ENCODE data around the gene PRDM15. TPM values are rescaled to one million over a fixed set of nuclear protein-coding genes. Genes with fewer than 3 reads are reported as not detected.

PRDM15 gene
- total and polyA plus RNA-seq, 2 experiments from 2014 or later: 3.0 to 10.6 TPM

DNA sequence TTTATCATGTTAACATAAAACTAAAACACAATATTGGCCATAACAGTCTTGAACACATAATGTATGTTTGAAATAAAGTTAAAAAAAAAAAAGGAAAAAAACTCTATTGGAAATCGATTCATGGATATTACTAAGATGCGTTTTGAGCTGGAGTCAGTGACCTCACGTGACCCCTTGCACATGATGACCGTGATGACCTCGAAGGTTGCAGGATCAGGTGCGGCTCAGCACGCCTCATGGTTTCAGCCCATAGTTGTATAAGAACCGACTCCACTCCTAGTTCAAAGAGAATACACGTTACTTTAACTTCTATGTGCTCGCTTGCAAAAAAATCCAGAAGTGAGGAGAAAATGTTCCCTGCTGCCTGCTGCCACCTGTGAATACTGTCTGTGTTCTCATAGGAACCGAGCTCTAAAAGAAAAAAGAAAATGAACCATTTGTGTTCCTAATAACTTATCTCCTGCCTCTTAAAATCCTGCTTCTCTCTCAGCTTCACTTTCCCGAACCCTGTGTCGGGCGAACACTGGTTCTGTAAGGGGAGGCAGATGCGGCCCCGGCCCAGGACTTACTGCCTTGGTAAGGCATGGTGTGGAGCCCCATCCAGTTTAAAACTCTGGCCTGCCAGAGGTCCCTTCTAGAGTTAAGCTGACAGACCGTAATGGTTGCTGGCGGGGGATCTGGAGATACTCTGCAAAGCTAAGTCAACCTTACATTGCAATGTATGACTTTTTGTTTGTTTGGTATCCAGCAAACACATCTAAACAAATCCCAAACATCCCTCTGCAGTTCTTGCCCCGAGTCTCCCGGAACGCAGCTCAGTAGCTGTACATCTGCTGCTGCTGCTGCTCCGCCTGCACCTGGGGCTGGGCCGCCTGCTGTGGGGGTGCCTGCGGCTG, 78.5 kb downstream of the PRDM15 start (continued):
- TF ChIP-seq, protein P1, sequence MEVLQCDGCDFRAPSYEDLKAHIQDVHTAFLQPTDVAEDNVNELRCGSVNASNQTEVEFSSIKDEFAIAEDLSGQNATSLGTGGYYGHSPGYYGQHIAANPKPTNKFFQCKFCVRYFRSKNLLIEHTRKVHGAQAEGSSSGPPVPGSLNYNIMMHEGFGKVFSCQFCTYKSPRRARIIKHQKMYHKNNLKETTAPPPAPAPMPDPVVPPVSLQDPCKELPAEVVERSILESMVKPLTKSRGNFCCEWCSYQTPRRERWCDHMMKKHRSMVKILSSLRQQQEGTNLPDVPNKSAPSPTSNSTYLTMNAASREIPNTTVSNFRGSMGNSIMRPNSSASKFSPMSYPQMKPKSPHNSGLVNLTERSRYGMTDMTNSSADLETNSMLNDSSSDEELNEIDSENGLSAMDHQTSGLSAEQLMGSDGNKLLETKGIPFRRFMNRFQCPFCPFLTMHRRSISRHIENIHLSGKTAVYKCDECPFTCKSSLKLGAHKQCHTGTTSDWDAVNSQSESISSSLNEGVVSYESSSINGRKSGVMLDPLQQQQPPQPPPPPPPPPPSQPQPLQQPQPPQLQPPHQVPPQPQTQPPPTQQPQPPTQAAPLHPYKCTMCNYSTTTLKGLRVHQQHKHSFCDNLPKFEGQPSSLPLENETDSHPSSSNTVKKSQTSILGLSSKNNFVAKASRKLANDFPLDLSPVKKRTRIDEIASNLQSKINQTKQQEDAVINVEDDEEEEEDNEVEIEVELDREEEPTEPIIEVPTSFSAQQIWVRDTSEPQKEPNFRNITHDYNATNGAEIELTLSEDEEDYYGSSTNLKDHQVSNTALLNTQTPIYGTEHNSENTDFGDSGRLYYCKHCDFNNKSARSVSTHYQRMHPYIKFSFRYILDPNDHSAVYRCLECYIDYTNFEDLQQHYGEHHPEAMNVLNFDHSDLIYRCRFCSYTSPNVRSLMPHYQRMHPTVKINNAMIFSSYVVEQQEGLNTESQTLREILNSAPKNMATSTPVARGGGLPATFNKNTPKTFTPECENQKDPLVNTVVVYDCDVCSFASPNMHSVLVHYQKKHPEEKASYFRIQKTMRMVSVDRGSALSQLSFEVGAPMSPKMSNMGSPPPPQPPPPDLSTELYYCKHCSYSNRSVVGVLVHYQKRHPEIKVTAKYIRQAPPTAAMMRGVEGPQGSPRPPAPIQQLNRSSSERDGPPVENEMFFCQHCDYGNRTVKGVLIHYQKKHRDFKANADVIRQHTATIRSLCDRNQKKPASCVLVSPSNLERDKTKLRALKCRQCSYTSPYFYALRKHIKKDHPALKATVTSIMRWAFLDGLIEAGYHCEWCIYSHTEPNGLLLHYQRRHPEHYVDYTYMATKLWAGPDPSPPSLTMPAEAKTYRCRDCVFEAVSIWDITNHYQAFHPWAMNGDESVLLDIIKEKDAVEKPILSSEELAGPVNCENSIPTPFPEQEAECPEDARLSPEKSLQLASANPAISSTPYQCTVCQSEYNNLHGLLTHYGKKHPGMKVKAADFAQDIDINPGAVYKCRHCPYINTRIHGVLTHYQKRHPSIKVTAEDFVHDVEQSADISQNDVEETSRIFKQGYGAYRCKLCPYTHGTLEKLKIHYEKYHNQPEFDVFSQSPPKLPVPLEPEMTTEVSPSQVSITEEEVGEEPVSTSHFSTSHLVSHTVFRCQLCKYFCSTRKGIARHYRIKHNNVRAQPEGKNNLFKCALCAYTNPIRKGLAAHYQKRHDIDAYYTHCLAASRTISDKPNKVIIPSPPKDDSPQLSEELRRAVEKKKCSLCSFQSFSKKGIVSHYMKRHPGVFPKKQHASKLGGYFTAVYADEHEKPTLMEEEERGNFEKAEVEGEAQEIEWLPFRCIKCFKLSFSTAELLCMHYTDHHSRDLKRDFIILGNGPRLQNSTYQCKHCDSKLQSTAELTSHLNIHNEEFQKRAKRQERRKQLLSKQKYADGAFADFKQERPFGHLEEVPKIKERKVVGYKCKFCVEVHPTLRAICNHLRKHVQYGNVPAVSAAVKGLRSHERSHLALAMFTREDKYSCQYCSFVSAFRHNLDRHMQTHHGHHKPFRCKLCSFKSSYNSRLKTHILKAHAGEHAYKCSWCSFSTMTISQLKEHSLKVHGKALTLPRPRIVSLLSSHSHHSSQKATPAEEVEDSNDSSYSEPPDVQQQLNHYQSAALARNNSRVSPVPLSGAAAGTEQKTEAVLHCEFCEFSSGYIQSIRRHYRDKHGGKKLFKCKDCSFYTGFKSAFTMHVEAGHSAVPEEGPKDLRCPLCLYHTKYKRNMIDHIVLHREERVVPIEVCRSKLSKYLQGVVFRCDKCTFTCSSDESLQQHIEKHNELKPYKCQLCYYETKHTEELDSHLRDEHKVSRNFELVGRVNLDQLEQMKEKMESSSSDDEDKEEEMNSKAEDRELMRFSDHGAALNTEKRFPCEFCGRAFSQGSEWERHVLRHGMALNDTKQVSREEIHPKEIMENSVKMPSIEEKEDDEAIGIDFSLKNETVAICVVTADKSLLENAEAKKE (CRISPR knock-in tag; IDR thresholded peaks at IDR 0.05): no peak
- TF ChIP-seq POLR2AphosphoS5 (IDR thresholded peaks at IDR 0.05; ENCODE audit: low read depth): no peak
- no peak for TF ChIP-seq CREB1 (CRISPR knock-in tag; IDR thresholded peaks at IDR 0.05; ENCODE audit: low read depth)

DNA sequence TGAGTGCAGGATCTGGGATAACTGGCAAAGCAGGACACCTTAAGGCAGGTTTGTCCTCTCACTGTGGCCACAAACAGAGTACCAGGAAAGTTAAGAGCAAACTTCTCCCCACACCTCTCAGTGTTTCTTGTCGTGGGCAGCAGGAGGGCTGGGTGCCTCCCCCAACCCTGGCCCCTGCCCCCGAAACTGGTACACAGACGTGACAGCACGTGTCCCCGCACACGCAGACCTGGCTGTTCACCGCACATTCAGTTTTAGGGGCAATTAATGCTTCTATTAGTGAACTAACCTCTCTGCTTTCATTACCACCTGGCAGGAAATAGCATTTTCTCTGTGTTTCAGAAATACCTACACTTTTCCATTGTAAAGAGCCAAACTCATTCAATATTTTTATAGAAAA, 79.4 kb downstream of the PRDM15 start:
- Mint-ChIP-seq H3K27ac (no peak overlapping the region), H3K27me3 (ENCODE audit: insufficient read depth, low read depth, poor library complexity) (peaks cover 8% of the 10 kb centered on the region), H3K9me3 (no peaks in the 10 kb centered on the region; the same call in 2 of the 3 replicates), H3K4me1 (peaks cover 13% of the 10 kb centered on the region; the same call in 2 of the 3 replicates), H3K4me3 (no peak overlapping the region), H3K36me3 (ENCODE audit: low read depth) (peaks cover 24% of the 10 kb centered on the region)
- no peaks in the 10 kb centered on the region for H4K20me1 ChIP-seq (replicated peaks; ENCODE audit: insufficient read depth)
- H3K9me2 ChIP-seq (ENCODE audit: insufficient read depth): no peaks in the 10 kb centered on the region
- H3F3A ChIP-seq (replicated peaks; ENCODE audit: low read depth): no peaks in the 10 kb centered on the region
- DNase-seq (ENCODE audit: low spot score) (no peak), ATAC-seq (no peak)
- no peak overlapping the region for H3K4me3 ChIP-seq
- H3K27ac ChIP-seq (ENCODE audit: low read depth): no peak overlapping the region
- H3K36me3 ChIP-seq (ENCODE audit: insufficient read depth): no peaks in the 10 kb centered on the region
- H3K4me1 ChIP-seq (ENCODE audit: insufficient read depth): peaks cover 7% of the 10 kb centered on the region; the same call in 1 of the 2 replicates
- H3K27me3 ChIP-seq (ENCODE audit: insufficient read depth): no peaks in the 10 kb centered on the region
- H2AFZ ChIP-seq: no peak overlapping the region
- no peaks in the 10 kb centered on the region for H3K79me2 ChIP-seq (replicated peaks; ENCODE audit: insufficient read depth)
- H3K4me2 ChIP-seq: no peak overlapping the region
- TF ChIP-seq EZH2phosphoT487 (IDR thresholded peaks at IDR 0.05; ENCODE audit: unreplicated experiment) (no peak), CREB1 (CRISPR knock-in tag; IDR thresholded peaks at IDR 0.05; ENCODE audit: low read depth) (no peak), ZNF331 (CRISPR knock-in tag; IDR thresholded peaks at IDR 0.05; ENCODE audit: low read depth) (no peak), STAT1 (IDR thresholded peaks at IDR 0.05; ENCODE audit: unreplicated experiment) (no peak)
- TF ChIP-seq, protein P2, sequence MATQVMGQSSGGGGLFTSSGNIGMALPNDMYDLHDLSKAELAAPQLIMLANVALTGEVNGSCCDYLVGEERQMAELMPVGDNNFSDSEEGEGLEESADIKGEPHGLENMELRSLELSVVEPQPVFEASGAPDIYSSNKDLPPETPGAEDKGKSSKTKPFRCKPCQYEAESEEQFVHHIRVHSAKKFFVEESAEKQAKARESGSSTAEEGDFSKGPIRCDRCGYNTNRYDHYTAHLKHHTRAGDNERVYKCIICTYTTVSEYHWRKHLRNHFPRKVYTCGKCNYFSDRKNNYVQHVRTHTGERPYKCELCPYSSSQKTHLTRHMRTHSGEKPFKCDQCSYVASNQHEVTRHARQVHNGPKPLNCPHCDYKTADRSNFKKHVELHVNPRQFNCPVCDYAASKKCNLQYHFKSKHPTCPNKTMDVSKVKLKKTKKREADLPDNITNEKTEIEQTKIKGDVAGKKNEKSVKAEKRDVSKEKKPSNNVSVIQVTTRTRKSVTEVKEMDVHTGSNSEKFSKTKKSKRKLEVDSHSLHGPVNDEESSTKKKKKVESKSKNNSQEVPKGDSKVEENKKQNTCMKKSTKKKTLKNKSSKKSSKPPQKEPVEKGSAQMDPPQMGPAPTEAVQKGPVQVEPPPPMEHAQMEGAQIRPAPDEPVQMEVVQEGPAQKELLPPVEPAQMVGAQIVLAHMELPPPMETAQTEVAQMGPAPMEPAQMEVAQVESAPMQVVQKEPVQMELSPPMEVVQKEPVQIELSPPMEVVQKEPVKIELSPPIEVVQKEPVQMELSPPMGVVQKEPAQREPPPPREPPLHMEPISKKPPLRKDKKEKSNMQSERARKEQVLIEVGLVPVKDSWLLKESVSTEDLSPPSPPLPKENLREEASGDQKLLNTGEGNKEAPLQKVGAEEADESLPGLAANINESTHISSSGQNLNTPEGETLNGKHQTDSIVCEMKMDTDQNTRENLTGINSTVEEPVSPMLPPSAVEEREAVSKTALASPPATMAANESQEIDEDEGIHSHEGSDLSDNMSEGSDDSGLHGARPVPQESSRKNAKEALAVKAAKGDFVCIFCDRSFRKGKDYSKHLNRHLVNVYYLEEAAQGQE (IDR thresholded peaks at IDR 0.05; ENCODE audit: unreplicated experiment): no peak
- TF ChIP-seq, protein P3, sequence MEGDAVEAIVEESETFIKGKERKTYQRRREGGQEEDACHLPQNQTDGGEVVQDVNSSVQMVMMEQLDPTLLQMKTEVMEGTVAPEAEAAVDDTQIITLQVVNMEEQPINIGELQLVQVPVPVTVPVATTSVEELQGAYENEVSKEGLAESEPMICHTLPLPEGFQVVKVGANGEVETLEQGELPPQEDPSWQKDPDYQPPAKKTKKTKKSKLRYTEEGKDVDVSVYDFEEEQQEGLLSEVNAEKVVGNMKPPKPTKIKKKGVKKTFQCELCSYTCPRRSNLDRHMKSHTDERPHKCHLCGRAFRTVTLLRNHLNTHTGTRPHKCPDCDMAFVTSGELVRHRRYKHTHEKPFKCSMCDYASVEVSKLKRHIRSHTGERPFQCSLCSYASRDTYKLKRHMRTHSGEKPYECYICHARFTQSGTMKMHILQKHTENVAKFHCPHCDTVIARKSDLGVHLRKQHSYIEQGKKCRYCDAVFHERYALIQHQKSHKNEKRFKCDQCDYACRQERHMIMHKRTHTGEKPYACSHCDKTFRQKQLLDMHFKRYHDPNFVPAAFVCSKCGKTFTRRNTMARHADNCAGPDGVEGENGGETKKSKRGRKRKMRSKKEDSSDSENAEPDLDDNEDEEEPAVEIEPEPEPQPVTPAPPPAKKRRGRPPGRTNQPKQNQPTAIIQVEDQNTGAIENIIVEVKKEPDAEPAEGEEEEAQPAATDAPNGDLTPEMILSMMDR (conservative IDR thresholded peaks at IDR 0.05; ENCODE audit: low read depth in 2 of 2): no peak

All from GM23338 (cell line).